Glutamatergic neuron (in vitro differentiated cells): Measurements from ENCODE around the gene POLR2J2. TPM values are rescaled to one million over a fixed set of nuclear protein-coding genes. Genes with fewer than 3 reads are reported as not detected.
"Not testable (repeated sequence)": the region's sequence is repeated elsewhere in the genome, so short reads cannot be mapped to it uniquely, and the experiment has no call there.

Experiments used
- DNase-seq: peaks from one replicate; pipeline ENCODE4 v3.0.0; 2022
- H3K27ac Mint-ChIP-seq: one replicate; pipeline ENCODE4 v1.8.0; 2020; ENCODE audit warnings: mild to moderate bottlenecking, mixed read lengths, inconsistent platforms; ENCODE audit not compliant: unreplicated experiment
- H3K27me3 Mint-ChIP-seq: one replicate; pipeline ENCODE4 v1.8.0; 2020; ENCODE audit warnings: mild to moderate bottlenecking, moderate library complexity, mixed read lengths, inconsistent platforms; ENCODE audit not compliant: unreplicated experiment
- H3K36me3 Mint-ChIP-seq: one replicate; pipeline ENCODE4 v1.8.0; 2020; ENCODE audit warnings: mild to moderate bottlenecking, mixed read lengths, inconsistent platforms; ENCODE audit not compliant: unreplicated experiment
- H3K4me1 Mint-ChIP-seq: one replicate; pipeline ENCODE4 v1.8.0; 2020; ENCODE audit warnings: mild to moderate bottlenecking, low read depth, mixed read lengths, inconsistent platforms; ENCODE audit not compliant: unreplicated experiment
- H3K4me3 Mint-ChIP-seq: one replicate; pipeline ENCODE4 v1.8.0; 2020; ENCODE audit warnings: mild to moderate bottlenecking, mixed read lengths, inconsistent platforms; ENCODE audit not compliant: unreplicated experiment
- H3K9me3 Mint-ChIP-seq: one replicate; pipeline ENCODE4 v1.8.0; 2020; ENCODE audit warnings: mild to moderate bottlenecking, moderate library complexity, mixed read lengths, inconsistent platforms; ENCODE audit not compliant: unreplicated experiment
- total RNA-seq: library from RNA; stranded (reverse); fragmentation: NEBNext Ultra II Directional; extraction: Animal tissue kit (Norgen Biotek cat#: 25700); gene quantifications from one replicate; pipeline ENCODE4 v1.2.1, GENCODE V29; 2021; ENCODE audit not compliant: unreplicated experiment

Gene POLR2J2
- total RNA-seq, 1 donor from 2014 or later, result 13.4 TPM

GRCh38 chr7:102690602-102691001 lies 19.1 kb upstream of the POLR2J2 start:
- not testable (repeated sequence) for H3K36me3 Mint-ChIP-seq, H3K27ac Mint-ChIP-seq, H3K9me3 Mint-ChIP-seq, H3K4me3 Mint-ChIP-seq, DNase-seq, H3K4me1 Mint-ChIP-seq, H3K27me3 Mint-ChIP-seq

- H3K36me3 Mint-ChIP-seq, H3K9me3 Mint-ChIP-seq, DNase-seq, H3K27me3 Mint-ChIP-seq, H3K4me1 Mint-ChIP-seq, H3K4me3 Mint-ChIP-seq, H3K27ac Mint-ChIP-seq: not testable (repeated sequence)
These were observed 18.2 kb upstream of the POLR2J2 start for GRCh38 chr7:102689436-102690282.

GRCh38 chr7:102688299-102689036 lies 17.0 kb upstream of the POLR2J2 start:
- H3K9me3 Mint-ChIP-seq, H3K27me3 Mint-ChIP-seq, H3K4me3 Mint-ChIP-seq: not testable (repeated sequence)

GRCh38 chr7:102682560-102682959 lies 11.1 kb upstream of the POLR2J2 start:
- DNase-seq, H3K27ac Mint-ChIP-seq, H3K36me3 Mint-ChIP-seq, H3K9me3 Mint-ChIP-seq, H3K4me3 Mint-ChIP-seq, H3K4me1 Mint-ChIP-seq, H3K27me3 Mint-ChIP-seq: not testable (repeated sequence)

More at GRCh38 chr7:102688299-102689036, 17.0 kb upstream of the POLR2J2 start:
- not testable (repeated sequence) for DNase-seq, H3K36me3 Mint-ChIP-seq, H3K27ac Mint-ChIP-seq, H3K4me1 Mint-ChIP-seq

- not testable (repeated sequence) for H3K27ac Mint-ChIP-seq, H3K4me3 Mint-ChIP-seq, H3K27me3 Mint-ChIP-seq
These were observed 9.3 kb upstream of the POLR2J2 start for GRCh38 chr7:102680780-102681179.

GRCh38 chr7:102675545-102675944 lies 4.1 kb upstream of the POLR2J2 start:
- not testable (repeated sequence) for H3K36me3 Mint-ChIP-seq, DNase-seq, H3K9me3 Mint-ChIP-seq, H3K27ac Mint-ChIP-seq, H3K27me3 Mint-ChIP-seq, H3K4me3 Mint-ChIP-seq, H3K4me1 Mint-ChIP-seq

More at GRCh38 chr7:102680780-102681179, 9.3 kb upstream of the POLR2J2 start:
- not testable (repeated sequence) for H3K4me1 Mint-ChIP-seq, H3K36me3 Mint-ChIP-seq, H3K9me3 Mint-ChIP-seq, DNase-seq

GRCh38 chr7:102673447-102674067 lies 2.1 kb upstream of the POLR2J2 start:
- not testable (repeated sequence) for H3K36me3 Mint-ChIP-seq, H3K27me3 Mint-ChIP-seq, H3K4me3 Mint-ChIP-seq, H3K9me3 Mint-ChIP-seq, DNase-seq, H3K27ac Mint-ChIP-seq, H3K4me1 Mint-ChIP-seq

- H3K36me3 Mint-ChIP-seq, H3K4me1 Mint-ChIP-seq, H3K4me3 Mint-ChIP-seq, H3K27ac Mint-ChIP-seq, DNase-seq, H3K9me3 Mint-ChIP-seq, H3K27me3 Mint-ChIP-seq: not testable (repeated sequence)
These were observed 469 bp upstream of the POLR2J2 start for GRCh38 chr7:102671956-102672307.

GRCh38 chr7:102667523-102667922 lies 3.9 kb downstream of the POLR2J2 start:
- not testable (repeated sequence) for H3K27ac Mint-ChIP-seq, H3K4me1 Mint-ChIP-seq, H3K9me3 Mint-ChIP-seq, H3K36me3 Mint-ChIP-seq, H3K27me3 Mint-ChIP-seq, DNase-seq, H3K4me3 Mint-ChIP-seq

GRCh38 chr7:102666850-102667249 lies 4.6 kb downstream of the POLR2J2 start:
- H3K27me3 Mint-ChIP-seq, H3K4me1 Mint-ChIP-seq, H3K36me3 Mint-ChIP-seq, DNase-seq, H3K9me3 Mint-ChIP-seq, H3K27ac Mint-ChIP-seq, H3K4me3 Mint-ChIP-seq: not testable (repeated sequence)

GRCh38 chr7:102664765-102665164 lies 6.7 kb downstream of the POLR2J2 start:
- not testable (repeated sequence) for H3K4me1 Mint-ChIP-seq, H3K27me3 Mint-ChIP-seq, H3K36me3 Mint-ChIP-seq, H3K27ac Mint-ChIP-seq, H3K4me3 Mint-ChIP-seq, DNase-seq, H3K9me3 Mint-ChIP-seq

GRCh38 chr7:102649924-102650323 lies 21.5 kb downstream of the POLR2J2 start, which contains the start of gene SPDYE2B:
SPDYE2B (plus strand) TSS chr7:102650319; CDS start chr7:102652349, 2,030 bp downstream.
- H3K4me1 Mint-ChIP-seq, H3K4me3 Mint-ChIP-seq, H3K27me3 Mint-ChIP-seq, DNase-seq, H3K36me3 Mint-ChIP-seq, H3K9me3 Mint-ChIP-seq, H3K27ac Mint-ChIP-seq: not testable (repeated sequence)
